ENCODE data around the gene SKAP1.

SKAP1 gene

GRCh38 chr17:48150597-48151001 lies 279.4 kb downstream of the SKAP1 start:
- DNase-seq (ENCODE audit: extremely low read depth, low read depth), result no peak
- no peak overlapping the region for H3K4me3 ChIP-seq (replicated peaks; ENCODE audit: low read depth, low read length)
- TF ChIP-seq, protein P1, sequence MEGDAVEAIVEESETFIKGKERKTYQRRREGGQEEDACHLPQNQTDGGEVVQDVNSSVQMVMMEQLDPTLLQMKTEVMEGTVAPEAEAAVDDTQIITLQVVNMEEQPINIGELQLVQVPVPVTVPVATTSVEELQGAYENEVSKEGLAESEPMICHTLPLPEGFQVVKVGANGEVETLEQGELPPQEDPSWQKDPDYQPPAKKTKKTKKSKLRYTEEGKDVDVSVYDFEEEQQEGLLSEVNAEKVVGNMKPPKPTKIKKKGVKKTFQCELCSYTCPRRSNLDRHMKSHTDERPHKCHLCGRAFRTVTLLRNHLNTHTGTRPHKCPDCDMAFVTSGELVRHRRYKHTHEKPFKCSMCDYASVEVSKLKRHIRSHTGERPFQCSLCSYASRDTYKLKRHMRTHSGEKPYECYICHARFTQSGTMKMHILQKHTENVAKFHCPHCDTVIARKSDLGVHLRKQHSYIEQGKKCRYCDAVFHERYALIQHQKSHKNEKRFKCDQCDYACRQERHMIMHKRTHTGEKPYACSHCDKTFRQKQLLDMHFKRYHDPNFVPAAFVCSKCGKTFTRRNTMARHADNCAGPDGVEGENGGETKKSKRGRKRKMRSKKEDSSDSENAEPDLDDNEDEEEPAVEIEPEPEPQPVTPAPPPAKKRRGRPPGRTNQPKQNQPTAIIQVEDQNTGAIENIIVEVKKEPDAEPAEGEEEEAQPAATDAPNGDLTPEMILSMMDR (IDR thresholded peaks at IDR 0.05; ENCODE audit: low read depth, low read length, missing control alignments), result no peak

GRCh38 chr17:48149787-48150463 lies 280.1 kb downstream of the SKAP1 start:
- no peak overlapping the region for H3K4me3 ChIP-seq (replicated peaks; ENCODE audit: low read depth, low read length)
- no peak for DNase-seq (ENCODE audit: extremely low read depth, low read depth)

GRCh38 chr17:48148854-48149786 lies 280.9 kb downstream of the SKAP1 start:
- no peak for DNase-seq (ENCODE audit: extremely low read depth, low read depth)
- no peak overlapping the region for H3K4me3 ChIP-seq (replicated peaks; ENCODE audit: low read depth, low read length)
- TF ChIP-seq, protein P1 (IDR thresholded peaks at IDR 0.05; ENCODE audit: low read depth, low read length, missing control alignments), result no peak

More at GRCh38 chr17:48149787-48150463, 280.1 kb downstream of the SKAP1 start:
- TF ChIP-seq, protein P1 (IDR thresholded peaks at IDR 0.05; ENCODE audit: low read depth, low read length, missing control alignments), result no peak

DNA sequence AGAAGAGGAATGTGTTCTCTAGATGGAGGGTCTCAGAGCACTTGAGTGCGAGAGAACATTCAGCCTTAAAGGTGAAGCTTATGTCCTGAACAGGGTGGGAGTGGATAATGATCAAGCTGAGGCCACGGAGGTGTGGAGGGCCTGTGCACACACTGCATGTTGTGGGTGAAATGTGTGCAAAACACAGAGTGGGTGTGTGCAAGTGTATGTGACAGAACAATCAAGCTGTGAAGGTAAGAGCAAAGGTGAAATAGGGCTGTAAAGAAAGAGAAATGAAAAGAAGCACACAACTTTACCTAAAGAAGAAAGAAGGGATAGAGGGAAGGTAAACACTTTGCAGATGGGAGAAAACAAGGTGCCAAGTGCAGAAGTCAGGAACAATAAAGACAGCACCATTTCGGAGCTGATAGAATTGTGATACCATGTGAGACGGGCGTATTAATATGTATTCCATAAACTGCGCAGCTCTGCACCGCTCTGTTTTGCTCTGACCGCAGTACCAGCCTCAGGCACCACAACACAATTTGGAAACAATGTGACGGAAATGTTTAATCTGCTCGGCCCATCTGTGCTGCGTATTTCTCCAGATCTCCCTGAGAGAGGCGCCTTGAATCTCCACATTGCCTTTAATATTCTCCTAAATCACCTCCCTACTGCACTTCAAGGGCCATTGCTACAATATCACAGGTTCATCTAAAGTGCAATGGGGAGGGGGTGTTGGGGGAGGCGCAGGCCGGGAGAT lies 281.8 kb downstream of the SKAP1 start:
- H3K4me3 ChIP-seq (replicated peaks; ENCODE audit: low read depth, low read length), result no peak overlapping the region
- no peak for DNase-seq (ENCODE audit: extremely low read depth, low read depth)
- TF ChIP-seq, protein P1 (IDR thresholded peaks at IDR 0.05; ENCODE audit: low read depth, low read length, missing control alignments), result no peak

- H3K4me3 ChIP-seq (replicated peaks; ENCODE audit: low read depth, low read length), result no peak overlapping the region
- TF ChIP-seq, protein P1 (IDR thresholded peaks at IDR 0.05; ENCODE audit: low read depth, low read length, missing control alignments), result no peak
- DNase-seq (ENCODE audit: extremely low read depth, low read depth), result no peak
Observed at GRCh38 chr17:48144976-48145798, 284.8 kb downstream of the SKAP1 start.

- DNase-seq (ENCODE audit: extremely low read depth, low read depth), result no peak
- TF ChIP-seq, protein P1 (IDR thresholded peaks at IDR 0.05; ENCODE audit: low read depth, low read length, missing control alignments), result no peak
- no peak overlapping the region for H3K4me3 ChIP-seq (replicated peaks; ENCODE audit: low read depth, low read length)
Observed at GRCh38 chr17:48144231-48144630, 285.8 kb downstream of the SKAP1 start.

All from HFF-Myc (cell line).